ENCODE data around the gene HDDC2.

GRCh38 chr6:125285353-125285752, 16.4 kb downstream of the HDDC2 start:
- TF ChIP-seq YY1 (IDR thresholded peaks at IDR 0.05; ENCODE audit: low read depth, low read length) (no peak), POLR2A (IDR thresholded peaks at IDR 0.05; ENCODE audit: control extremely low read depth in 1 of 2, low read depth in 2 of 2, low read length in 2 of 2) (no peak), CTCF (IDR thresholded peaks at IDR 0.05; ENCODE audit: control extremely low read depth in 1 of 3, insufficient read depth in 1 of 3, low read depth in 1 of 3, low read length in 3 of 3) (no peak), JUND (IDR thresholded peaks at IDR 0.05; ENCODE audit: low read length) (no peak), PHF8 (conservative IDR thresholded peaks at IDR 0.05; ENCODE audit: low read depth, low read length) (no peak), TAF1 (IDR thresholded peaks at IDR 0.05; ENCODE audit: low read depth, low read length) (no peak), TBP (IDR thresholded peaks at IDR 0.05; ENCODE audit: low read depth, low read length) (no peak), BRCA1 (IDR thresholded peaks at IDR 0.05; ENCODE audit: low read depth, low read length) (no peak), SIN3A (conservative IDR thresholded peaks at IDR 0.05 in 1 of 2, IDR thresholded peaks at IDR 0.05 in 1 of 2; ENCODE audit: low read depth in 1 of 2, low read length in 2 of 2) (no peak), ATF3 (IDR thresholded peaks at IDR 0.05; ENCODE audit: insufficient read depth, low read depth, low read length) (no peak), CEBPB (IDR thresholded peaks at IDR 0.05; ENCODE audit: low read depth, low read length) (no peak), RFX5 (IDR thresholded peaks at IDR 0.05; ENCODE audit: borderline replicate concordance, low read depth, low read length) (no peak), RAD21 (IDR thresholded peaks at IDR 0.05 in 1 of 2, conservative IDR thresholded peaks at IDR 0.05 in 1 of 2; ENCODE audit: low read depth in 2 of 2, low read length in 2 of 2) (no peak), EGR1 (IDR thresholded peaks at IDR 0.05; ENCODE audit: borderline replicate concordance, low read depth, low read length) (no peak)

Measured in H1 (cell line).